Measurements from ENCODE around the gene KCNMB2. TPM values are rescaled to one million over a fixed set of nuclear protein-coding genes. Genes with fewer than 3 reads are reported as not detected.

The KCNMB2 gene
- total and polyA plus RNA-seq, 8 donors = 0.69 to 38.0 (median 2.3) TPM

DNA sequence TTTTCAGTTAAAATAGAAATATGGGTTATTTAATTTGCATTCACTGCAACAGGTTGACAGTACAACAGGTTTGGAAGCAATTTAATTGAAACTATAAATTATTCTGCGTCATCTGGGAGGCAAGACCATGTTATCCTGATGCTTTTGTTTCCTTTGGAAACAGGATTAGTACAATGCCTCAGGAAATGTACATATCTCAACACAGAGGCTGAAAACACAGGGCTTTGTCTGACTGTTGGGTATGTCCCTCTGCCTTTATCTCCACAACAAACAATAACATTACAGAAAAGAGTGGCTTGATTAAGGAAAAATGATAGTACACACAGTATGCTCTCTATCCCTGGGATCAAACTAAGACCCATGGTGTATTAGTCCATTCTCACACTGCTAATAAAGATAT lies 95.7 kb downstream of the KCNMB2 start:
- DNase-seq = no peak
- H3K27me3 ChIP-seq = no peaks in the 10 kb centered on the region
- WGBS, 2 donors = 91 to 92% methylated on average over 1 of the region's 1 CpG
- TF ChIP-seq CTCF (IDR thresholded peaks at IDR 0.05) = no peak
- no peaks in the 10 kb centered on the region for H3K4me1 ChIP-seq
- ATAC-seq = no peak
- H3K36me3 ChIP-seq = no peaks in the 10 kb centered on the region
- intact Hi-C loops (cut with DNase I) = no loop called here
- no peak overlapping the region for H3K27ac ChIP-seq
- FAIRE-seq = no peak
- H3K9me3 ChIP-seq = no peaks in the 10 kb centered on the region
- H3K4me3 ChIP-seq = no peak overlapping the region

DNA sequence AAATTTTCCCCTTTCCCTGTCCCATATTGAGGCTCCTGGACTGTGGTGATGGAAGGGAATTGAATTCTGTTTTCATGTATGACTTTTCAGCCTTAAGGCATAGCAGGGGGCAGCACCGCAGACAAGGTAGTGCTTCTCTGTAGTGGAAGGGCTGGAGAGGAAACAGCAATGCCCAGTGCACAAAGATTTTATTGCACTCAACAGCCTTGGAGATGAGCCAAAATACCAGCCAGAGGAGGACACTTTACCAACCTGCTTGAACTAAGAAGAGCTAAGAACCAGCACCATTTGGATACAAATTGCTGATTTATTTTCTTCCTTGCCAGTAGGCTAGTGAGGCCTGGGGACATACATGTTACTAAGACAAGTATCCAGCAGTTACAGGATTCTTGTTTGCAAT lies 98.7 kb downstream of the KCNMB2 start:
- Histone ChIP-seq H3K36me3 (no peaks in the 10 kb centered on the region), H3K27ac (no peak overlapping the region), H3K4me3 (no peak overlapping the region), H3K4me1 (no peaks in the 10 kb centered on the region), H3K27me3 (no peaks in the 10 kb centered on the region), H3K9me3 (no peaks in the 10 kb centered on the region)
- DNase-seq (no peak), ATAC-seq (no peak), FAIRE-seq (no peak)
- 0 to 56% methylated on average over 1 of the region's 1 CpG for WGBS, 2 donors
- no peak for TF ChIP-seq CTCF (IDR thresholded peaks at IDR 0.05)
- intact Hi-C loops (cut with DNase I) = no loop called here

DNA sequence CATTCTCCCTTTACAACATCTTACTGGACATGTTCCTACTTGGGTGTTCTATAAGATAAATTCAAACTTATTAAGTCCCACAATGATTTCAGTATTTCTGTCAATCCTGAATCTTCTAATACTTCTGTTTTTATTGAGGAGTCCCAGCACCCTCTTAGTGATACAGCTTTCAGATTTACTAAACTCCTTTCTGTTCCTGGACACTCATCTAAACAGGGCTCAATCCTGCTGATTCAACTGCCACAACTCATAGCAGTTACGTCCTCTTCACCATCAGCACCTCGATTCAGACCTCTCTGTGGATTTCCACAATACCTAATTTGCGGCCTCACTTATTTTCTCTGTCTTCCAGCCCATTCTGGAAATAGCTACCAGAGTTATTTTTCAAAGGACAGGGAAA lies 101.6 kb downstream of the KCNMB2 start:
- no peak for DNase-seq
- Histone ChIP-seq H3K27ac (no peak overlapping the region), H3K36me3 (no peaks in the 10 kb centered on the region), H3K4me1 (no peaks in the 10 kb centered on the region), H3K27me3 (no peaks in the 10 kb centered on the region), H3K9me3 (no peaks in the 10 kb centered on the region), H3K4me3 (no peak overlapping the region)
- intact Hi-C loops (cut with DNase I) = no loop called here
- TF ChIP-seq CTCF (IDR thresholded peaks at IDR 0.05) = no peak
- no peak for ATAC-seq
- FAIRE-seq = no peak
- WGBS, 2 donors = 71 to 76% methylated on average over 3 of the region's 3 CpGs

DNA sequence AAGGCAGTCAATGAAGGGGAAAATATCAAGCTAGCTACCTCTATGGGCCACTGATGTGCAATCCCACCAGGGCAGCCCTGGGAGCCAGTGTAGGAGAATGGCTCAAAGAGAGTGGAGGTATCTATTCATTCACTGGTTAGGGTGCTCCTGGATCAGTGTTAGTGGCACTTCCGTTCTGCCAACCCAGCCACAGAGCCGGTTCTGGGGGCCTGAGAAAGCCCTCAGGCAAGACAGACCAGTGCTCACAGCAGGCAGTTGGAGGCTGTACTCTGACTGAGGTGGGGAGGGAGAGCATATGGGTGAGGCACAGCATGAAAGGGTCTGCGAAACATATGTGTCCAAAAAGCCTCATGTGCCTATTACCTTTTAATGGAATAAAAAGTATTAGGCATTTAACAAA lies 109.3 kb downstream of the KCNMB2 start:
- TF ChIP-seq CTCF (IDR thresholded peaks at IDR 0.05) = no peak
- WGBS, 2 donors = 79% methylated on average over 3 of the region's 3 CpGs
- no peak for FAIRE-seq
- DNase-seq = no peak
- intact Hi-C loops (cut with DNase I) = no loop called here
- no peaks in the 10 kb centered on the region for H3K4me1 ChIP-seq
- H3K4me3 ChIP-seq = no peak overlapping the region
- no peaks in the 10 kb centered on the region for H3K9me3 ChIP-seq
- no peak overlapping the region for H3K27ac ChIP-seq
- no peak for ATAC-seq
- no peaks in the 10 kb centered on the region for H3K27me3 ChIP-seq
- H3K36me3 ChIP-seq = no peaks in the 10 kb centered on the region

DNA sequence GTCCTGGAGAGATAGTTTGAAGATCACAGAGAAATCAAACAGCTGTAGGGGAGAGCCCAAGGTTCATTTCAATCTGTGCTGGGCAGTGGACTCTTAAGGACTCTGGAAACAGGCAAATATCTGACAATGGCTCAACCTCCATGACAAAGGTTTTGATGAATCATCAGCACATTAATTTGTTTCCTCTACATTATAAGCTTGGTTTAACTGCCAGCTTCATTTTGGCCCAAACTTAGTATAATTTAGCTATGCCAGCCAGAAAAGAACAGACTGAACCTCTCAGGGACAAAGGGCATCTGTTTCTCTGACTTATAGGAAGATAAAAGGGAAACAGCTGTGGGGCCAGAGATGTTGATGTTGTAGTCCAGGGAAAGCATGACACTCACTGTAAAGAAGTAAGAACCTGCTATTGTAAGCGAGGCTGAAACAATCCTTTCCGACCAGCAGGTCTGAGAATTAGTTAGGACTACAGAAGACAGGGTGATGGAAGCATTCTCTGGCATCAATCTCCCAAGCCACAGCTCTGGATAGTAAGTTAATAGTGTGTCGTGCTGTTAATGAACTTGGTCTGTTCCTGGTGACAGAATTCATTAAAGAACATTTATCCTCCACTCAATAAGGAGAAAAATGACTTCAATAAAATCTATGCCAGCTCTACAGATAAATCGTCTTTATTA lies 110.1 kb downstream of the KCNMB2 start:
- no peak overlapping the region for H3K27ac ChIP-seq
- ATAC-seq (peak in 2 of 4 donors; percentile 40 to 56), FAIRE-seq (no peak), DNase-seq (no peak)
- H3K4me1 ChIP-seq = no peaks in the 10 kb centered on the region
- WGBS, 2 donors = 45 to 46% methylated on average over 4 of the region's 4 CpGs
- no peak overlapping the region for H3K4me3 ChIP-seq
- intact Hi-C loops (cut with DNase I) = no loop called here
- H3K27me3 ChIP-seq = no peaks in the 10 kb centered on the region
- no peaks in the 10 kb centered on the region for H3K36me3 ChIP-seq
- TF ChIP-seq CTCF (IDR thresholded peaks at IDR 0.05) = no peak
- H3K9me3 ChIP-seq = no peaks in the 10 kb centered on the region
